Common myeloid progenitor, CD34-positive (primary cell): Measurements from ENCODE around the gene BARHL1.

Experiments used
- CTCF ChIA-PET: fragments of 350-600 bp; sonication (Branson Sonifier 250); formaldehyde crosslinking; loops from one replicate; lab custom pipeline; 2021; ENCODE audit warnings: antibody characterized with exemption; lab: Charles Lee
- POLR2A ChIA-PET: fragments of 350-600 bp; sonication (Branson Sonifier 250); formaldehyde crosslinking; loops from one replicate; lab custom pipeline; 2021; ENCODE audit warnings: antibody characterized with exemption; lab: Charles Lee
- DNase-seq, 3 donors: peaks; one replicate each; pipeline versions ENCODE4 v3.0.0 to v3.0.0-alpha.2; 2013
- H3K27ac ChIP-seq, 2 experiments: 1 replicate in 1 of 2; 2 replicates in 1 of 2; pipeline ENCODE4 v1.7.0; 2013; ENCODE audit warnings: inconsistent platforms in 2 of 2, low read length in 2 of 2, mild to moderate bottlenecking in 2 of 2, low read depth in 1 of 2, moderate library complexity in 1 of 2; ENCODE audit not compliant: severe bottlenecking in 2 of 2, insufficient read depth in 1 of 2, poor library complexity in 1 of 2
- H3K27me3 ChIP-seq, 5 experiments: replicated peaks in 2 of 5; 1 replicate in 3 of 5; 2 replicates in 2 of 5; pipeline versions ENCODE4 v1.6.1 to v1.7.0; 2013; ENCODE audit warnings: low read length in 4 of 5, mild to moderate bottlenecking in 2 of 5, moderate library complexity in 2 of 5, inconsistent platforms in 1 of 5; ENCODE audit not compliant: insufficient read depth in 5 of 5, control insufficient read depth in 4 of 5
- H3K36me3 ChIP-seq, 4 experiments: 1 replicate in 2 of 4; 2 replicates in 2 of 4; pipeline versions ENCODE4 v1.6.1 to v1.7.0; 2013; ENCODE audit warnings: low read length in 3 of 4, control low read depth in 1 of 4, mild to moderate bottlenecking in 1 of 4; ENCODE audit not compliant: control insufficient read depth in 4 of 4, insufficient read depth in 4 of 4
- H3K4me1 ChIP-seq, 4 experiments: 1 replicate in 3 of 4; 2 replicates in 1 of 4; pipeline versions ENCODE4 v1.6.1 to v1.7.1; 2013; ENCODE audit warnings: low read length in 3 of 4, mild to moderate bottlenecking in 3 of 4, control low read depth in 1 of 4, inconsistent platforms in 1 of 4, moderate library complexity in 1 of 4; ENCODE audit not compliant: control insufficient read depth in 4 of 4, insufficient read depth in 4 of 4; ENCODE audit errors: control extremely low read depth in 1 of 4
- H3K4me3 ChIP-seq, 7 experiments: 1 replicate in 4 of 7; 2 replicates in 3 of 7; pipeline versions ENCODE4 v1.5.1 to v1.7.0; 2013; ENCODE audit warnings: mild to moderate bottlenecking in 7 of 7, low read length in 6 of 7, moderate library complexity in 6 of 7, inconsistent platforms in 2 of 7, low read depth in 2 of 7, control low read depth in 1 of 7; ENCODE audit not compliant: insufficient read depth in 4 of 7, control insufficient read depth in 1 of 7; ENCODE audit errors: extremely low read depth in 1 of 7
- H3K9me3 ChIP-seq, 5 experiments: 1 replicate in 4 of 5; 2 replicates in 1 of 5; pipeline versions ENCODE4 v1.6.1 to v1.7.1; 2013; ENCODE audit warnings: low read length in 4 of 5, mild to moderate bottlenecking in 2 of 5, inconsistent platforms in 1 of 5, low read depth in 1 of 5, moderate library complexity in 1 of 5; ENCODE audit not compliant: control insufficient read depth in 4 of 5, insufficient read depth in 2 of 5; ENCODE audit errors: control extremely low read depth in 1 of 5
- WGBS: methylation state at CpG from one replicate; pipeline ENCODE4 v1.1.5; 2013; ENCODE audit not compliant: insufficient coverage; 5-methylcytosine and 5-hydroxymethylcytosine counted together

Gene BARHL1

GRCh38 chr9:132631685-132632084, 49.3 kb downstream of the BARHL1 start:
- ChIA-PET POLR2A (no interaction called here), CTCF (interaction anchor here (2.2 kb wide), 1 partner anchor 12 kb away, joined by 8 read pairs; no protein-coding TSS in a partner anchor)
- Histone ChIP-seq H3K27me3 (no peaks in the 10 kb centered on the region), H3K9me3 (no peaks in the 10 kb centered on the region), H3K4me1 (no peaks in the 10 kb centered on the region), H3K27ac (no peak overlapping the region), H3K4me3 (no peak overlapping the region), H3K36me3 (peaks cover 30 to 70% (median 41%) of the 10 kb centered on the region in 4 experiments)
- DNase-seq: peak; percentile 9 to 40 (median 15)
- WGBS: 100% methylated on average over 4 of the region's 7 CpGs

DNA sequence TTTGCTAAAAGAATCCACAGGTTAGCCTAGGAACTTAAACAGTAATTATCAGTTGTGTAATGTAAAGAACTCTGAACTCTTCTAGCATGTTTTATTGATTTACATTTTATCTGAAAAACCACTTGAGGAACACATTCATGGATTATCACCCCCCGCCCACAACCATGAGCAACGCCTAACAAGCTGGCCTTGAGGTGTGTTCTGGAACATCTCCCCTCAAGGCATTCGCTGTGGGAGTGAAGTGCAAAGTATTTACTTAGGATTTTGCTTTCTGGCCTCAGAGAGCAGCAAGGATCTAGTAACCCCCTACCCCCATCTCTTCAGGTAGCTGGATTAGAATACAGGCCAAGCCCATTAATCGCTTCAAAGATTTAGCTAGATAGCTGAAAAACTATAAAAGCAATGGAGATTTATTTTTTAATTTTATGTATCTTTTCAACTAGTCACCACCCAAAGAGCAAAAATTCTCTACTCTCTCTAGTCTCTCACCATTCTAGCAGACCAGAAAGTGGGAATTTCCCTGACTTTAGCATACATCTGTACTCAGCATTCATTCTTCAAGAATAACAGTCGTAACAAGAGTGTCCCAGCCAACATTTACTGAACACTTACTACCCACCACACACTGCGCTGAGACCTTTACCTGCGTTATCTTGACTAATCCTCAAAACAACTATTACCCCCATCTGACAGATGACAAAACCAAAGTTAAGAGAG, 50.2 kb downstream of the BARHL1 start:
- peaks cover 30 to 71% (median 43%) of the 10 kb centered on the region in 4 experiments for H3K36me3 ChIP-seq
- no peak for DNase-seq
- POLR2A ChIA-PET: no interaction called here
- H3K27me3 ChIP-seq: no peaks in the 10 kb centered on the region
- H3K9me3 ChIP-seq: no peaks in the 10 kb centered on the region
- no peak overlapping the region for H3K4me3 ChIP-seq
- WGBS: 95% methylated on average over 4 of the region's 7 CpGs
- H3K27ac ChIP-seq: no peak overlapping the region
- CTCF ChIA-PET: interaction anchor here (2.2 kb wide), 1 partner anchor 12 kb away, joined by 8 read pairs; no protein-coding TSS in a partner anchor
- H3K4me1 ChIP-seq: no peaks in the 10 kb centered on the region

- Histone ChIP-seq H3K27me3 (no peaks in the 10 kb centered on the region), H3K9me3 (no peaks in the 10 kb centered on the region), H3K27ac (no peak overlapping the region), H3K36me3 (peaks cover 24 to 70% (median 46%) of the 10 kb centered on the region in 4 experiments), H3K4me1 (no peaks in the 10 kb centered on the region), H3K4me3 (no peak overlapping the region)
- ChIA-PET CTCF (no interaction called here), POLR2A (no interaction called here)
- 100% methylated on average over 1 of the region's 3 CpGs for WGBS
- DNase-seq: no peak
Observed at GRCh38 chr9:132634327-132634726, 51.9 kb downstream of the BARHL1 start.

DNA sequence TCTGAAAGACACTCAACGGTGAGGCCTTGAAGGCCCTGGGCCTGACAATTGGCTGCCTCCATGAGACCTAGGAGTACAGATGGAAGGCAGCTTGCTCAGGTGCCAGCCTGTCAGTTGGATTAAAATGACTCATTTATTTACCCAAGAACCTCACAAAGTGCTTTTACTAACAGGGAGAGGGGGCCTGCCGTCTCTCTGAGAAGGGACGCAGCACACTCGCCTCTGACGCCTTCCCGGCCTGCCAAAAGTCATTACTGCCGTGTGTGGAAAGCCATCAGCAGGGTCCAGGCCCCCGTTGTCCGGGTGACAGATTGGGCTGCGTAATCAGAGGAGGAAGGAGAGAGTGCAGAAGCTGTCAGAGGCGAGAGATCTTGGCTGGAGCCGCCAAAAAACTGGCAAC, 54.9 kb downstream of the BARHL1 start:
- CTCF ChIA-PET: interaction anchor here (1.6 kb wide), 1 partner anchor 15 kb away, joined by 3 read pairs; no protein-coding TSS in a partner anchor
- Histone ChIP-seq H3K27ac (no peak overlapping the region), H3K9me3 (no peaks in the 10 kb centered on the region), H3K4me3 (no peak overlapping the region), H3K36me3 (peaks cover 10 to 65% (median 44%) of the 10 kb centered on the region in 4 experiments), H3K4me1 (no peaks in the 10 kb centered on the region), H3K27me3 (no peaks in the 10 kb centered on the region)
- no peak for DNase-seq
- over 99% methylated on average over 11 of the region's 12 CpGs for WGBS
- POLR2A ChIA-PET: no interaction called here

GRCh38 chr9:132637801-132638200, 55.4 kb downstream of the BARHL1 start:
- Histone ChIP-seq H3K27me3 (no peaks in the 10 kb centered on the region), H3K4me3 (no peak overlapping the region), H3K36me3 (peaks cover 13 to 63% (median 46%) of the 10 kb centered on the region in 4 experiments), H3K4me1 (no peaks in the 10 kb centered on the region), H3K9me3 (no peaks in the 10 kb centered on the region), H3K27ac (no peak overlapping the region)
- ChIA-PET CTCF (interaction anchor here (1.6 kb wide), 1 partner anchor 15 kb away, joined by 3 read pairs; no protein-coding TSS in a partner anchor), POLR2A (no interaction called here)
- WGBS: 94% methylated on average over 12 of the region's 12 CpGs
- DNase-seq: no peak

DNA sequence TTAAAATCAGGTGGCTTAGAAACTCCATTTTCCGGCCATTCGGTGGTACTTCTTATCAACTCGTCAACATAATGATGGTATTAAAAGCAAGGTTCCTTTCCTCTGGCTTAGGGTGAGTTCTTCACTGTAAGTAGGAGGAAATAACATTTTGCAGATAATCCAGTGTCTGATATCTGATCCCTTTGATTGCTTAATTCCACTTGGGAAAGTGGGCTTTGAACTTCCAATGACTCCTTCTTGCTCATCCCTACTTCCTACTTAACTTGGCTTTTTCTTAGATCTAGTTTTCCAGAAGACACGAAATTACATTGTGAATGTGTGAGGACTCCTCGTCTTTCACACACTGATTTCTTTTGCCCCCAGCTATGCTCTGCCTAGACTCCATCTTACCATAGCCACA, 55.8 kb downstream of the BARHL1 start:
- WGBS: 100% methylated on average over 3 of the region's 5 CpGs
- no peaks in the 10 kb centered on the region for H3K4me1 ChIP-seq
- peaks cover 10 to 67% (median 51%) of the 10 kb centered on the region in 4 experiments for H3K36me3 ChIP-seq
- no peaks in the 10 kb centered on the region for H3K27me3 ChIP-seq
- H3K4me3 ChIP-seq: no peak overlapping the region
- no peak overlapping the region for H3K27ac ChIP-seq
- POLR2A ChIA-PET: no interaction called here
- CTCF ChIA-PET: no interaction called here
- no peaks in the 10 kb centered on the region for H3K9me3 ChIP-seq
- DNase-seq: no peak

DNA sequence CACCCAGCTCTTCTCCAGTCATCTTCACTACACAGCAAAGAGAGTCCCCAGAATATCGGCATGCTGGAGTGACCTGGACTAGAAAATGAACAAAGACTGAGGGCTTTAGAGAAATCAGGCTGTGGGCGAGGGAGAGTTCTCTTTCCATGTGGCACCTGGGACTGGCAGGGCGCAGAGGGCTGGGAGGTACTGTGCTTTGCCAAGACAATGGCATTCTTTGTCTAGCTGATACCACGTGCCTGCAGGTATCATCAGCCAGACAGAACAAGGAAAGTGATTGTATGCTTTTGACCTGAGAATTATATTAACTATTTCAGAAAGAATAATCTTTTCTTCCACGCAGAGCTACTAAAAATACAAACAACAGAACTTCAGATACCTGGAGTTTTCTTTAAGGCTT, 56.9 kb downstream of the BARHL1 start:
- ChIA-PET POLR2A (no interaction called here), CTCF (no interaction called here)
- Histone ChIP-seq H3K36me3 (peaks cover 10 to 77% (median 57%) of the 10 kb centered on the region in 4 experiments), H3K9me3 (no peaks in the 10 kb centered on the region), H3K27me3 (no peaks in the 10 kb centered on the region), H3K4me3 (no peak overlapping the region), H3K27ac (no peak overlapping the region), H3K4me1 (no peaks in the 10 kb centered on the region)
- WGBS: 100% methylated on average over 3 of the region's 5 CpGs
- no peak for DNase-seq
